ENCODE results near the gene SPAG7.
"Not testable (repeated sequence)": the region's sequence is repeated elsewhere in the genome, so short reads cannot be mapped to it uniquely, and the experiment has no call there.

The SPAG7 gene

GRCh38 chr17:4926577-4927335, 40.9 kb downstream of the SPAG7 start:
- not testable (repeated sequence) for H3K4me3 Mint-ChIP-seq; H3K9me3 Mint-ChIP-seq; DNase-seq; H3K27ac Mint-ChIP-seq; ATAC-seq (replicated peaks); H3K27me3 Mint-ChIP-seq
- H3K36me3 Mint-ChIP-seq = peaks cover 21 to 31% of the 10 kb centered on the region in 2 donors
- peaks cover 12 to 14% of the 10 kb centered on the region in 2 donors for H3K4me1 Mint-ChIP-seq

- H3K36me3 Mint-ChIP-seq = peaks cover under 1 to 2% of the 10 kb centered on the region in 2 donors
- no peaks in the 10 kb centered on the region for H3K27me3 Mint-ChIP-seq
- DNase-seq (no peak), ATAC-seq (replicated peaks) (no peak)
- H3K27ac Mint-ChIP-seq = no peak overlapping the region
- peaks cover 0 to under 1% of the 10 kb centered on the region in 2 donors for H3K4me1 Mint-ChIP-seq
- no peak overlapping the region for H3K4me3 Mint-ChIP-seq
- H3K9me3 Mint-ChIP-seq = no peaks in the 10 kb centered on the region
Measured at GRCh38 chr17:4921320-4921719, 46.3 kb downstream of the SPAG7 start.

DNA sequence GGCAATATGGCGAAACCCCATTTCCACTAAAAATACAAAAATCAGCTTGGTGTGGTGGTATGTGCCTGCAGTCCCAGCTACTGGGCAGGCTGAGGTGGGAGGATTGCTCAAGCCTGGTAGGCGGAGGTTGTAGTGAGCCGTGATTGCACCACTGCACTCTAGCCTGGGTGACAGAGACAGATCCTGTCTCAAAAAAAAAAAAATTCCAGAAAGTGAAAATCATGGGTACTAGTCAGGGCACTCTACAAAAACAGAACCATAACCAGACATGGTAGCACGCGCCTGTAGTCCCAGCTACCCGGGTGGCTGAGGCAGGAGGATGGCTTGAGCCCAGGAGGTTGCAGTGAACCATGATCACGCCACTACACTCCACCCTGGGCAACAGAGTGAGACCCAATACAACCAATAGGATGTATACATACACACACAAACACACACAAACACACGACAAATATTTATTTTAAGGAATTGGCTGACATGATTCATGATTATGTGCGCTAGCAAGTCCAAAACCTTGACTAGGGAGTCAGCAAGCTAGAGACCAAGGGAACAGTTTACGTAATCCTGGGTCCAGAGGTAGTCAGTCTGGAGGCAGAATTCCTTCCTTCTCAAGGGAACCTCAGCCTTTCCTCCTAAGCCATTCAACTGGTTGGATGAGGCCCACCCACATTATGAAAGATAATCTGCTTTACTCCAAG, 47.1 kb downstream of the SPAG7 start:
- Mint-ChIP-seq H3K27me3 (no peaks in the 10 kb centered on the region), H3K9me3 (no peaks in the 10 kb centered on the region), H3K27ac (no peak overlapping the region), H3K36me3 (peaks cover 0 to 2% of the 10 kb centered on the region in 2 donors), H3K4me3 (no peak overlapping the region), H3K4me1 (no peaks in the 10 kb centered on the region)
- no peak for DNase-seq
- ATAC-seq (replicated peaks) = no peak

DNA sequence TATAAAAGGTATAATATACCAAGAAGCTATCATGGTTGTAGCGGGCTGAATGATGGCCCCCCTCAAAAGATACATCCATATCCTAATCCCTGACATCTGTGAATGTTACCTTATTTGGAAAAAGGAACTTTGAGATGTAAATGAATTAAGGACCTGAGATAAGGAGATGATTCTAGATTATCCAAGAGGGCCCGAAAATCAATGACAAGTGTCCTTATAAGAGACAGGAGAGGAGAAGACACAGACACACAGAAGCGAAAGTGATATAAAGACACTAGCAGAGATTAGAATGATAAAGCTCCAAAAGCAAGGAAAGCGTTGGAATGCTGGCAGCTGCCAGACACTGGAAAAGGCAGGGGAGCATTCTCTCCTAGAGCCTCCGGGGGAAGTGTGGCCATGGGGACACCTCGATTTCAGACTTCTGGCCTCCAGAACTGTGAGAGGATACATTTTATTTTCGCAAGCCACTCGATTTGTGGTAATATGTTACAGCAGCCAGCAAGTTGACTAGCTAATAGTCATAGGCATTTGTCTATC, 48.0 kb downstream of the SPAG7 start:
- Mint-ChIP-seq H3K4me1 (no peaks in the 10 kb centered on the region), H3K36me3 (peaks cover 0 to 2% of the 10 kb centered on the region in 2 donors), H3K9me3 (no peaks in the 10 kb centered on the region), H3K27ac (no peak overlapping the region), H3K4me3 (no peak overlapping the region), H3K27me3 (no peaks in the 10 kb centered on the region)
- ATAC-seq (replicated peaks) (no peak), DNase-seq (no peak)

- not testable (repeated sequence) for H3K27ac Mint-ChIP-seq; H3K36me3 Mint-ChIP-seq; H3K4me1 Mint-ChIP-seq; H3K4me3 Mint-ChIP-seq; H3K9me3 Mint-ChIP-seq; ATAC-seq (replicated peaks); H3K27me3 Mint-ChIP-seq; DNase-seq
Measured at GRCh38 chr17:4914551-4914950, 53.1 kb downstream of the SPAG7 start.

DNA sequence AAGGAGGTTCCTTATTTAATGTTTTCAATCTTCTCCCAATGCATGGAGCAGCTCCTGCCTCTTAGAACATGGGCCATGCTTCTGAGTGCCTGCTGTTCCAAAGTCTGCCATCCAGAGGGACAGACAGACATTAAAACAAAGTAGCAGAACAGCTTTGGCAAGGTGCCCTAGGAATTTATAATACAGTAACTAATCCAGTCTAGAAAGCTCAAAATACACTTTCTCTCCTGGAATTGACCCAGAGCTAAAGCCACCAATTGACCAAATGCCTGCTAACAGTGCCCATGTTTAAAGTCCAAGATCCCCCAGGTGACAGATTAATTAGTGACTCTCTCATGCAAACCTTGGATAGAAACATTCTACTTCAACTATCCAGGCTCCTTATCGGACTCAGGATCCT, 53.6 kb downstream of the SPAG7 start:
- Mint-ChIP-seq H3K27ac (no peak overlapping the region), H3K9me3 (no peaks in the 10 kb centered on the region), H3K27me3 (peaks cover 0 to 8% of the 10 kb centered on the region in 2 donors), H3K4me3 (no peak overlapping the region), H3K36me3 (no peaks in the 10 kb centered on the region), H3K4me1 (no peaks in the 10 kb centered on the region)
- DNase-seq = no peak
- ATAC-seq (replicated peaks) = no peak
